Liver (tissue), 9 donors: Measurements from ENCODE around the gene HLTF. TPM values are rescaled to one million over a fixed set of nuclear protein-coding genes. Genes with fewer than 3 reads are reported as not detected.

Source experiments
- DNase-seq: peaks from one replicate; pipeline ENCODE4 v3.0.0-alpha.2; 2017; ENCODE audit warnings: low spot score
- H3K27ac ChIP-seq, 2 donors: one replicate each; pipeline ENCODE4 v1.7.0; 2013; ENCODE audit warnings: inconsistent platforms in 2 of 2, low read length in 2 of 2, control low read depth in 1 of 2, low read depth in 1 of 2, mild to moderate bottlenecking in 1 of 2
- H3K27me3 ChIP-seq, 4 donors: one replicate each; pipeline versions ENCODE4 v1.6.1 to v1.7.0; 2013; ENCODE audit warnings: low read length in 3 of 4, inconsistent platforms in 1 of 4, mild to moderate bottlenecking in 1 of 4, moderate library complexity in 1 of 4; ENCODE audit not compliant: control insufficient read depth in 4 of 4, insufficient read depth in 4 of 4
- H3K36me3 ChIP-seq, 4 donors: one replicate each; pipeline versions ENCODE4 v1.6.1 to v1.7.0; 2013; ENCODE audit warnings: low read length in 3 of 4, mild to moderate bottlenecking in 3 of 4, low read depth in 1 of 4, moderate library complexity in 1 of 4; ENCODE audit not compliant: control insufficient read depth in 4 of 4, insufficient read depth in 3 of 4
- H3K4me1 ChIP-seq, 4 donors: one replicate each; pipeline versions ENCODE4 v1.6.1 to v1.7.0; 2013; ENCODE audit warnings: low read length in 3 of 4, mild to moderate bottlenecking in 3 of 4, moderate library complexity in 1 of 4; ENCODE audit not compliant: control insufficient read depth in 4 of 4, insufficient read depth in 4 of 4
- H3K4me3 ChIP-seq, 3 donors: one replicate each; pipeline versions ENCODE4 v1.6.1 to v1.7.0; 2013; ENCODE audit warnings: low read length in 3 of 3, control low read depth in 1 of 3, low read depth in 1 of 3, mild to moderate bottlenecking in 1 of 3
- H3K9ac ChIP-seq, 2 donors: one replicate each; pipeline ENCODE4 v1.7.0; 2013; ENCODE audit warnings: low read length in 2 of 2, mild to moderate bottlenecking in 2 of 2, moderate library complexity in 2 of 2, control low read depth in 1 of 2, low read depth in 1 of 2
- H3K9me3 ChIP-seq, 4 donors: one replicate each; pipeline versions ENCODE4 v1.6.1 to v1.7.0; 2013; ENCODE audit warnings: low read length in 3 of 4; ENCODE audit not compliant: control insufficient read depth in 4 of 4
- ATF3 ChIP-seq: IDR thresholded peaks from 2 replicates; pipeline ENCODE4 v1.6.1; 2016; ENCODE audit warnings: antibody characterized with exemption
- EGR1 ChIP-seq, 2 donors: IDR thresholded peaks; 2 replicates each; pipeline ENCODE4 v1.6.1; 2016 to 2018; ENCODE audit warnings: antibody characterized with exemption in 2 of 2, low read depth in 2 of 2
- FOXA1 ChIP-seq: IDR thresholded peaks from 2 replicates; pipeline ENCODE4 v1.6.1; 2016; ENCODE audit warnings: antibody characterized with exemption
- FOXA2 ChIP-seq: IDR thresholded peaks from 2 replicates; pipeline ENCODE4 v1.6.1; 2016; ENCODE audit warnings: antibody characterized with exemption
- GABPA ChIP-seq, 2 donors: IDR thresholded peaks in 1 of 2; conservative IDR thresholded peaks in 1 of 2; 2 replicates each; pipeline ENCODE4 v1.6.1; 2016; ENCODE audit warnings: antibody characterized with exemption in 2 of 2, mild to moderate bottlenecking in 1 of 2, moderate library complexity in 1 of 2
- HNF4G ChIP-seq: IDR thresholded peaks from 2 replicates; pipeline ENCODE4 v1.6.1; 2016; ENCODE audit warnings: antibody characterized with exemption
- JUND ChIP-seq, 2 donors: IDR thresholded peaks; 2 replicates each; pipeline ENCODE4 v1.6.1; 2016; ENCODE audit warnings: antibody characterized with exemption in 2 of 2
- MAX ChIP-seq: IDR thresholded peaks from 2 replicates; pipeline ENCODE4 v1.6.1; 2016; ENCODE audit warnings: antibody characterized with exemption
- NR2F2 ChIP-seq: IDR thresholded peaks from 2 replicates; pipeline ENCODE4 v1.6.1; 2016; ENCODE audit warnings: antibody characterized with exemption
- RAD21 ChIP-seq, 2 donors: IDR thresholded peaks; 2 replicates each; pipeline ENCODE4 v1.6.1; 2016; ENCODE audit warnings: antibody characterized with exemption in 2 of 2, mild to moderate bottlenecking in 2 of 2
- RXRA ChIP-seq, 2 donors: IDR thresholded peaks; 2 replicates each; pipeline ENCODE4 v1.6.1; 2017 to 2018; ENCODE audit warnings: antibody characterized with exemption in 2 of 2, mild to moderate bottlenecking in 1 of 2
- SP1 ChIP-seq: IDR thresholded peaks from 2 replicates; pipeline ENCODE4 v1.6.1; 2018; ENCODE audit warnings: antibody characterized with exemption, mild to moderate bottlenecking
- TAF1 ChIP-seq: conservative IDR thresholded peaks from 2 replicates; pipeline ENCODE4 v1.6.1; 2016; ENCODE audit warnings: antibody characterized with exemption, mild to moderate bottlenecking
- YY1 ChIP-seq: IDR thresholded peaks from 2 replicates; pipeline ENCODE4 v1.6.1; 2016; ENCODE audit warnings: antibody characterized with exemption, mild to moderate bottlenecking
- ZBTB33 ChIP-seq: IDR thresholded peaks from 2 replicates; pipeline ENCODE4 v1.6.1; 2016; ENCODE audit warnings: antibody characterized with exemption
- WGBS: extraction: QIAGEN DNeasy Blood & Tissue Kit; methylation state at CpG from one replicate; pipeline ENCODE4 v1.1.7; 2013; 5-methylcytosine and 5-hydroxymethylcytosine counted together
- polyA plus RNA-seq, 2 donors: library from polyadenylated mRNA; stranded (reverse) in 1 of 2; unstranded in 1 of 2; fragments of 200-250 nt in 1 of 2; fragments of >200 nt in 1 of 2; fragmentation: Nextera tagmentation in 1 of 2; extraction: Ambion mirVana in 1 of 2; gene quantifications; one replicate each; pipeline versions ENCODE4 v1.2.1 to v1.2.3, GENCODE V29; 2013 to 2015
- total RNA-seq, 2 donors: library from RNA; depleted of rRNA; stranded (reverse); fragments of >200 nt; gene quantifications; one replicate each; pipeline ENCODE4 v1.2.3, GENCODE V29; 2014
- TF ChIP-seq, protein P1 (sequence below): fragments of 150-350 bp; IDR thresholded peaks from 2 replicates; pipeline ENCODE4 v1.5.1; 2017; ENCODE audit warnings: improper control_type of control experiment, low read depth, low read length; ENCODE audit not compliant: missing input control
- TF ChIP-seq, protein P2 (sequence below): IDR thresholded peaks from 2 replicates; pipeline ENCODE4 v1.6.1; 2016; ENCODE audit warnings: antibody characterized with exemption, mild to moderate bottlenecking
- donor health status: healthy.
- donor health status: healthy.
- donor health status: healthy.
- donor health status: healthy.
- donor health status: healthy.

Gene HLTF
- total and polyA plus RNA-seq, 4 donors, result 4.1 to 31.7 (median 17.0) TPM

DNA sequence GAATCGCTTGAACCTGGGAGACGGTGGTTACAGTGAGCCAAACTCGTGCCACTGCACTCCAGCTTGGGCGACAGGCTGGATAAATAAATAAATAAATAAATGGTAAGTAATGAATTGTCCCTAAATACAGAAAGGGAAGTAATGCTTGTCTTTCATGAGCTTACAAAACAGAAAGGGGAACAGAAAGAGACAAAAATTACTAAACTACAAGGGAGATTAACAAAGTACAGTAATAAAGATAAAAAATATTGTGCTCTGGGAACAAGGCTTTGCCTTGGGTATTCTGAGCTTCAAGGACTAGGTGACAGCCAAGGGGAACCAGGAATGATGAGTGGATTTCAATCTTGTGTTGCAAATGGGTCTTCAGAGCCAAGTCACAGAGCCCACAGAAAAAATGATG is 9.2 kb upstream of the HLTF start (continued):
- TF ChIP-seq RAD21 (IDR thresholded peaks at IDR 0.05), result no peak

DNA sequence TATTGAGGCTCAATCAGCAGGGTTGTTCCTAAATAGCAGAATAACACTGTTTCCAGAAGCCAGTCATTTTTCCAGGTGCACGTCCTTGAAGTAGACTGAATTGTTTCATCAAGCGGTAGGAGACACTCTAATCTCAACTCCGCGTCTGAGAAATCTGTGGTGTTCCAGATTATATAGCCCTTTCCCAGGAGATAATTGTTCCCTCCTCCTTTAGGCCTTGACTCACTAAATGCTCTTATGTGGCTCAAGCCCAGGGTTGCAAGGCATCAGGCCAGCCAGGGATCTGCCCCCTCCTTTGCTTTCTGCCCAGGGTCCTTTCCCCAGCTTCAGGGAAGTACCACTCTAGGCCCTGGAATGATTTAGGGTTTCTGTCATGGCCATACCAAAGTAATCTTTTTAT is 5.7 kb upstream of the HLTF start:
- WGBS, result 95% methylated on average over 4 of the region's 4 CpGs
- TF ChIP-seq, protein P1, sequence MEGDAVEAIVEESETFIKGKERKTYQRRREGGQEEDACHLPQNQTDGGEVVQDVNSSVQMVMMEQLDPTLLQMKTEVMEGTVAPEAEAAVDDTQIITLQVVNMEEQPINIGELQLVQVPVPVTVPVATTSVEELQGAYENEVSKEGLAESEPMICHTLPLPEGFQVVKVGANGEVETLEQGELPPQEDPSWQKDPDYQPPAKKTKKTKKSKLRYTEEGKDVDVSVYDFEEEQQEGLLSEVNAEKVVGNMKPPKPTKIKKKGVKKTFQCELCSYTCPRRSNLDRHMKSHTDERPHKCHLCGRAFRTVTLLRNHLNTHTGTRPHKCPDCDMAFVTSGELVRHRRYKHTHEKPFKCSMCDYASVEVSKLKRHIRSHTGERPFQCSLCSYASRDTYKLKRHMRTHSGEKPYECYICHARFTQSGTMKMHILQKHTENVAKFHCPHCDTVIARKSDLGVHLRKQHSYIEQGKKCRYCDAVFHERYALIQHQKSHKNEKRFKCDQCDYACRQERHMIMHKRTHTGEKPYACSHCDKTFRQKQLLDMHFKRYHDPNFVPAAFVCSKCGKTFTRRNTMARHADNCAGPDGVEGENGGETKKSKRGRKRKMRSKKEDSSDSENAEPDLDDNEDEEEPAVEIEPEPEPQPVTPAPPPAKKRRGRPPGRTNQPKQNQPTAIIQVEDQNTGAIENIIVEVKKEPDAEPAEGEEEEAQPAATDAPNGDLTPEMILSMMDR, result no peak
- no peak for TF ChIP-seq FOXA2
- TF ChIP-seq ZBTB33, result no peak
- TF ChIP-seq SP1, result no peak
- TF ChIP-seq EGR1 (IDR thresholded peaks at IDR 0.05; ENCODE audit: low read depth in 2 of 2), result no peak
- Histone ChIP-seq H3K27me3 (no peaks in the 10 kb centered on the region), H3K9ac (no peak overlapping the region), H3K4me3 (no peak overlapping the region), H3K4me1 (no peaks in the 10 kb centered on the region), H3K36me3 (no peaks in the 10 kb centered on the region), H3K9me3 (no peaks in the 10 kb centered on the region), H3K27ac (no peak overlapping the region)
- DNase-seq, result no peak

GRCh38 chr3:149090907-149091306 is 4.6 kb upstream of the HLTF start:
- WGBS, result 84% methylated on average over 3 of the region's 3 CpGs

More at GRCh38 chr3:149090907-149091306, 4.6 kb upstream of the HLTF start:
- TF ChIP-seq HNF4G (no peak), JUND (IDR thresholded peaks at IDR 0.05) (no peak), NR2F2 (no peak), TAF1 (no peak), FOXA2 (no peak), GABPA (IDR thresholded peaks at IDR 0.05 in 1 of 2, conservative IDR thresholded peaks at IDR 0.05 in 1 of 2) (no peak), RXRA (IDR thresholded peaks at IDR 0.05) (no peak), FOXA1 (no peak), ZBTB33 (no peak), EGR1 (IDR thresholded peaks at IDR 0.05; ENCODE audit: low read depth in 2 of 2) (no peak), YY1 (no peak), MAX (no peak), SP1 (no peak), ATF3 (no peak), RAD21 (IDR thresholded peaks at IDR 0.05) (no peak)
- TF ChIP-seq, protein P1, result no peak
- TF ChIP-seq, protein P2, sequence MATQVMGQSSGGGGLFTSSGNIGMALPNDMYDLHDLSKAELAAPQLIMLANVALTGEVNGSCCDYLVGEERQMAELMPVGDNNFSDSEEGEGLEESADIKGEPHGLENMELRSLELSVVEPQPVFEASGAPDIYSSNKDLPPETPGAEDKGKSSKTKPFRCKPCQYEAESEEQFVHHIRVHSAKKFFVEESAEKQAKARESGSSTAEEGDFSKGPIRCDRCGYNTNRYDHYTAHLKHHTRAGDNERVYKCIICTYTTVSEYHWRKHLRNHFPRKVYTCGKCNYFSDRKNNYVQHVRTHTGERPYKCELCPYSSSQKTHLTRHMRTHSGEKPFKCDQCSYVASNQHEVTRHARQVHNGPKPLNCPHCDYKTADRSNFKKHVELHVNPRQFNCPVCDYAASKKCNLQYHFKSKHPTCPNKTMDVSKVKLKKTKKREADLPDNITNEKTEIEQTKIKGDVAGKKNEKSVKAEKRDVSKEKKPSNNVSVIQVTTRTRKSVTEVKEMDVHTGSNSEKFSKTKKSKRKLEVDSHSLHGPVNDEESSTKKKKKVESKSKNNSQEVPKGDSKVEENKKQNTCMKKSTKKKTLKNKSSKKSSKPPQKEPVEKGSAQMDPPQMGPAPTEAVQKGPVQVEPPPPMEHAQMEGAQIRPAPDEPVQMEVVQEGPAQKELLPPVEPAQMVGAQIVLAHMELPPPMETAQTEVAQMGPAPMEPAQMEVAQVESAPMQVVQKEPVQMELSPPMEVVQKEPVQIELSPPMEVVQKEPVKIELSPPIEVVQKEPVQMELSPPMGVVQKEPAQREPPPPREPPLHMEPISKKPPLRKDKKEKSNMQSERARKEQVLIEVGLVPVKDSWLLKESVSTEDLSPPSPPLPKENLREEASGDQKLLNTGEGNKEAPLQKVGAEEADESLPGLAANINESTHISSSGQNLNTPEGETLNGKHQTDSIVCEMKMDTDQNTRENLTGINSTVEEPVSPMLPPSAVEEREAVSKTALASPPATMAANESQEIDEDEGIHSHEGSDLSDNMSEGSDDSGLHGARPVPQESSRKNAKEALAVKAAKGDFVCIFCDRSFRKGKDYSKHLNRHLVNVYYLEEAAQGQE, result no peak
- peaks cover 0 to 4% (median 2%) of the 10 kb centered on the region in 4 donors for H3K4me1 ChIP-seq
- no peak for DNase-seq
- H3K36me3 ChIP-seq, result no peaks in the 10 kb centered on the region
- no peaks in the 10 kb centered on the region for H3K9me3 ChIP-seq
- no peak overlapping the region for H3K9ac ChIP-seq
- no peaks in the 10 kb centered on the region for H3K27me3 ChIP-seq
- no peak overlapping the region for H3K27ac ChIP-seq
- no peak overlapping the region for H3K4me3 ChIP-seq
